GM23338 (cell line): Measurements from ENCODE around the gene MAP2K4. TPM values are rescaled to one million over a fixed set of nuclear protein-coding genes. Genes with fewer than 3 reads are reported as not detected.

ENCODE experiments used
- ATAC-seq: fragments of 200-7000 bp; cut with Tn5 transposase; 3 replicates; pipeline ENCODE4 v1.9.1; 2020
- DNase-seq: peaks from one replicate; pipeline ENCODE4 v3.0.0-alpha.2; 2015; ENCODE audit warnings: low spot score
- H2AFZ ChIP-seq: fragments of 200-600 bp; sonication (generic); 2 replicates; pipeline ENCODE4 v1.8.0; 2016; ENCODE audit warnings: antibody characterized with exemption, mild to moderate bottlenecking, moderate library complexity
- H3F3A ChIP-seq: fragments of 200-600 bp; sonication (generic); replicated peaks from 2 replicates; pipeline ENCODE4 v1.8.0; 2017; ENCODE audit warnings: antibody characterized with exemption, mixed run types, low read depth
- H3K27ac ChIP-seq: fragments of 200-600 bp; sonication (generic); 2 replicates; pipeline ENCODE4 v1.6.1; 2016; ENCODE audit warnings: low read depth
- H3K27me3 ChIP-seq: fragments of 200-600 bp; sonication (generic); 2 replicates; pipeline ENCODE4 v1.8.0; 2016; ENCODE audit warnings: mild to moderate bottlenecking, mixed run types, moderate library complexity; ENCODE audit not compliant: insufficient read depth
- H3K36me3 ChIP-seq: fragments of 200-600 bp; sonication (generic); 2 replicates; pipeline ENCODE4 v1.8.0; 2016; ENCODE audit warnings: mild to moderate bottlenecking; ENCODE audit not compliant: insufficient read depth
- H3K4me1 ChIP-seq: fragments of 200-600 bp; sonication (generic); 2 replicates; pipeline ENCODE4 v1.8.0; 2016; ENCODE audit warnings: mild to moderate bottlenecking, moderate library complexity; ENCODE audit not compliant: insufficient read depth
- H3K4me2 ChIP-seq: fragments of 200-600 bp; sonication (generic); 2 replicates; pipeline ENCODE4 v1.7.1; 2017; ENCODE audit warnings: mixed run types
- H3K4me3 ChIP-seq: fragments of 200-600 bp; sonication (generic); 2 replicates; pipeline ENCODE4 v1.6.1; 2016; ENCODE audit warnings: mixed run types
- H3K79me2 ChIP-seq: fragments of 200-600 bp; sonication (generic); replicated peaks from 2 replicates; pipeline ENCODE4 v1.8.0; 2017; ENCODE audit warnings: mild to moderate bottlenecking; ENCODE audit not compliant: insufficient read depth
- H3K9me2 ChIP-seq: fragments of 200-600 bp; sonication (generic); 2 replicates; pipeline ENCODE4 v1.8.0; 2017; ENCODE audit not compliant: insufficient read depth
- H4K20me1 ChIP-seq: fragments of 200-600 bp; sonication (generic); replicated peaks from 2 replicates; pipeline ENCODE4 v1.8.0; 2017; ENCODE audit warnings: mild to moderate bottlenecking; ENCODE audit not compliant: insufficient read depth
- H3K27ac Mint-ChIP-seq: 2 replicates; pipeline ENCODE4 v1.8.0; 2020; ENCODE audit warnings: inconsistent platforms, mild to moderate bottlenecking, moderate library complexity, mixed read lengths
- H3K27me3 Mint-ChIP-seq: 3 replicates; pipeline ENCODE4 v1.8.0; 2022; ENCODE audit warnings: low read depth, mild to moderate bottlenecking, moderate library complexity, mixed read lengths, inconsistent platforms; ENCODE audit not compliant: insufficient read depth, poor library complexity
- H3K36me3 Mint-ChIP-seq: 3 replicates; pipeline ENCODE4 v1.8.0; 2021; ENCODE audit warnings: low read depth, mild to moderate bottlenecking, inconsistent platforms, moderate library complexity, mixed read lengths
- H3K4me1 Mint-ChIP-seq: 3 replicates; pipeline ENCODE4 v1.8.0; 2020; ENCODE audit warnings: mild to moderate bottlenecking, inconsistent platforms, mixed read lengths
- H3K4me3 Mint-ChIP-seq: 3 replicates; pipeline ENCODE4 v1.8.0; 2021; ENCODE audit warnings: moderate library complexity, mild to moderate bottlenecking, inconsistent platforms, mixed read lengths
- H3K9me3 Mint-ChIP-seq: 3 replicates; pipeline ENCODE4 v1.8.0; 2020; ENCODE audit warnings: moderate library complexity, mild to moderate bottlenecking, inconsistent platforms, mixed read lengths
- CREB1 ChIP-seq: fragments of 250-450 bp; sonication (Bioruptor Pico); IDR thresholded peaks from 2 replicates; pipeline ENCODE4 v1.5.0; 2020; ENCODE audit warnings: low read depth, mild to moderate bottlenecking, moderate library complexity
- EZH2 ChIP-seq: fragments of 200-600 bp; sonication (generic); IDR thresholded peaks from one replicate; pipeline ENCODE4 v1.8.0; 2017; ENCODE audit warnings: antibody characterized with exemption, mild to moderate bottlenecking, low read depth; ENCODE audit not compliant: unreplicated experiment
- EZH2phosphoT487 ChIP-seq: fragments of 200-600 bp; sonication (generic); IDR thresholded peaks from one replicate; pipeline ENCODE4 v1.8.1; 2018; ENCODE audit warnings: antibody characterized with exemption; ENCODE audit not compliant: unreplicated experiment
- JUNB ChIP-seq: IDR thresholded peaks from one replicate; pipeline ENCODE4 v1.6.1; 2016; ENCODE audit warnings: antibody characterized with exemption; ENCODE audit not compliant: unreplicated experiment
- POLR2AphosphoS5 ChIP-seq: IDR thresholded peaks from 2 replicates; pipeline ENCODE4 v1.6.1; 2016; ENCODE audit warnings: antibody characterized with exemption, low read depth
- REST ChIP-seq: IDR thresholded peaks from one replicate; pipeline ENCODE4 v1.6.1; 2018; ENCODE audit warnings: antibody characterized with exemption; ENCODE audit not compliant: unreplicated experiment
- STAT1 ChIP-seq: IDR thresholded peaks from one replicate; pipeline ENCODE4 v1.6.1; 2016; ENCODE audit warnings: antibody characterized with exemption; ENCODE audit not compliant: unreplicated experiment
- ZNF331 ChIP-seq: fragments of 250-450 bp; sonication (Bioruptor Pico); IDR thresholded peaks from 2 replicates; pipeline ENCODE4 v1.5.0; 2020; ENCODE audit warnings: low read depth, mild to moderate bottlenecking, moderate library complexity
- polyA plus RNA-seq: library from polyadenylated mRNA; unstranded; fragments of >200 nt; fragmentation: Nextera tagmentation; extraction: Ambion mirVana; gene quantifications from 2 replicates; pipeline ENCODE4 v1.2.1, GENCODE V29; 2016
- total RNA-seq: library from RNA; depleted of rRNA; stranded (reverse); fragments of >200 nt; shearing (Covaris generic); gene quantifications from 2 replicates; pipeline ENCODE4 v1.2.3, GENCODE V29; 2014
- TF ChIP-seq, protein P1 (sequence below): fragments of 250-450 bp; sonication (Bioruptor Pico); IDR thresholded peaks from 2 replicates; pipeline ENCODE4 v1.5.0; 2020; ENCODE audit warnings: mild to moderate bottlenecking, moderate library complexity
- TF ChIP-seq, protein P2 (sequence below): IDR thresholded peaks from 2 replicates; pipeline ENCODE4 v1.6.1; 2016; ENCODE audit warnings: antibody characterized with exemption

The MAP2K4 gene
- total and polyA plus RNA-seq, 2 experiments from 2014 or later, result 25.3 to 36.4 TPM

DNA sequence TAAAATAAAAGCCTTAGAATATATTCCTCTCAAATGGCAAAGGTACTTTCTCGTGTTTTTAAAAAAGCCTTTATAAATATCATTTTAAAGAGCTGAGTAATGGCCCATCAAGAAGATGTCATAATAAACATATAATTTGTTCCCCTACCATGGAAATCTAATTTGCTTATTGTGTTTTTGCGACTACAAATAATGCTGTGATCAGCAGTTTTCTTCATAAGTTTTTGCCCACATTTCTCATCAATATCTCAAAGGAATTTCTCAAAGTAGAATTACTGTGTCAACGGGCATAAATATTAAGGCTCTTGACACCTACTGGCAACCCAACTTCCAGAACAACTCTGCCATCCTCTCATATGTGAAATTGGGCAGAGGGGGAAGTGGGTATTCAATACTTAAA, 40.9 kb upstream of the MAP2K4 start:
- no peak overlapping the region for H3K4me3 ChIP-seq
- no peaks in the 10 kb centered on the region for H3K79me2 ChIP-seq
- Mint-ChIP-seq H3K36me3 (peaks cover 51% of the 10 kb centered on the region), H3K27me3 (peaks cover 5% of the 10 kb centered on the region), H3K4me3 (no peak overlapping the region), H3K4me1 (peaks cover 31% of the 10 kb centered on the region; the same call in 2 of the 3 replicates), H3K9me3 (no peaks in the 10 kb centered on the region), H3K27ac (no peak overlapping the region)
- DNase-seq (no peak), ATAC-seq (no peak)
- no peak overlapping the region for H3K27ac ChIP-seq
- H2AFZ ChIP-seq, result no peak overlapping the region
- H3K9me2 ChIP-seq, result 0 out of 2 replicates have a peak, but pooled peaks cover 3% of the 10 kb centered on the region
- H3K4me2 ChIP-seq, result no peak overlapping the region
- peaks cover 19% of the 10 kb centered on the region; the same call in 1 of the 2 replicates for H3K4me1 ChIP-seq
- peaks cover 9% of the 10 kb centered on the region; the same call in 1 of the 2 replicates for H3K36me3 ChIP-seq
- no peaks in the 10 kb centered on the region for H4K20me1 ChIP-seq
- TF ChIP-seq CREB1 (CRISPR knock-in tag), result no peak
- no peak for TF ChIP-seq REST
- TF ChIP-seq, protein P1, sequence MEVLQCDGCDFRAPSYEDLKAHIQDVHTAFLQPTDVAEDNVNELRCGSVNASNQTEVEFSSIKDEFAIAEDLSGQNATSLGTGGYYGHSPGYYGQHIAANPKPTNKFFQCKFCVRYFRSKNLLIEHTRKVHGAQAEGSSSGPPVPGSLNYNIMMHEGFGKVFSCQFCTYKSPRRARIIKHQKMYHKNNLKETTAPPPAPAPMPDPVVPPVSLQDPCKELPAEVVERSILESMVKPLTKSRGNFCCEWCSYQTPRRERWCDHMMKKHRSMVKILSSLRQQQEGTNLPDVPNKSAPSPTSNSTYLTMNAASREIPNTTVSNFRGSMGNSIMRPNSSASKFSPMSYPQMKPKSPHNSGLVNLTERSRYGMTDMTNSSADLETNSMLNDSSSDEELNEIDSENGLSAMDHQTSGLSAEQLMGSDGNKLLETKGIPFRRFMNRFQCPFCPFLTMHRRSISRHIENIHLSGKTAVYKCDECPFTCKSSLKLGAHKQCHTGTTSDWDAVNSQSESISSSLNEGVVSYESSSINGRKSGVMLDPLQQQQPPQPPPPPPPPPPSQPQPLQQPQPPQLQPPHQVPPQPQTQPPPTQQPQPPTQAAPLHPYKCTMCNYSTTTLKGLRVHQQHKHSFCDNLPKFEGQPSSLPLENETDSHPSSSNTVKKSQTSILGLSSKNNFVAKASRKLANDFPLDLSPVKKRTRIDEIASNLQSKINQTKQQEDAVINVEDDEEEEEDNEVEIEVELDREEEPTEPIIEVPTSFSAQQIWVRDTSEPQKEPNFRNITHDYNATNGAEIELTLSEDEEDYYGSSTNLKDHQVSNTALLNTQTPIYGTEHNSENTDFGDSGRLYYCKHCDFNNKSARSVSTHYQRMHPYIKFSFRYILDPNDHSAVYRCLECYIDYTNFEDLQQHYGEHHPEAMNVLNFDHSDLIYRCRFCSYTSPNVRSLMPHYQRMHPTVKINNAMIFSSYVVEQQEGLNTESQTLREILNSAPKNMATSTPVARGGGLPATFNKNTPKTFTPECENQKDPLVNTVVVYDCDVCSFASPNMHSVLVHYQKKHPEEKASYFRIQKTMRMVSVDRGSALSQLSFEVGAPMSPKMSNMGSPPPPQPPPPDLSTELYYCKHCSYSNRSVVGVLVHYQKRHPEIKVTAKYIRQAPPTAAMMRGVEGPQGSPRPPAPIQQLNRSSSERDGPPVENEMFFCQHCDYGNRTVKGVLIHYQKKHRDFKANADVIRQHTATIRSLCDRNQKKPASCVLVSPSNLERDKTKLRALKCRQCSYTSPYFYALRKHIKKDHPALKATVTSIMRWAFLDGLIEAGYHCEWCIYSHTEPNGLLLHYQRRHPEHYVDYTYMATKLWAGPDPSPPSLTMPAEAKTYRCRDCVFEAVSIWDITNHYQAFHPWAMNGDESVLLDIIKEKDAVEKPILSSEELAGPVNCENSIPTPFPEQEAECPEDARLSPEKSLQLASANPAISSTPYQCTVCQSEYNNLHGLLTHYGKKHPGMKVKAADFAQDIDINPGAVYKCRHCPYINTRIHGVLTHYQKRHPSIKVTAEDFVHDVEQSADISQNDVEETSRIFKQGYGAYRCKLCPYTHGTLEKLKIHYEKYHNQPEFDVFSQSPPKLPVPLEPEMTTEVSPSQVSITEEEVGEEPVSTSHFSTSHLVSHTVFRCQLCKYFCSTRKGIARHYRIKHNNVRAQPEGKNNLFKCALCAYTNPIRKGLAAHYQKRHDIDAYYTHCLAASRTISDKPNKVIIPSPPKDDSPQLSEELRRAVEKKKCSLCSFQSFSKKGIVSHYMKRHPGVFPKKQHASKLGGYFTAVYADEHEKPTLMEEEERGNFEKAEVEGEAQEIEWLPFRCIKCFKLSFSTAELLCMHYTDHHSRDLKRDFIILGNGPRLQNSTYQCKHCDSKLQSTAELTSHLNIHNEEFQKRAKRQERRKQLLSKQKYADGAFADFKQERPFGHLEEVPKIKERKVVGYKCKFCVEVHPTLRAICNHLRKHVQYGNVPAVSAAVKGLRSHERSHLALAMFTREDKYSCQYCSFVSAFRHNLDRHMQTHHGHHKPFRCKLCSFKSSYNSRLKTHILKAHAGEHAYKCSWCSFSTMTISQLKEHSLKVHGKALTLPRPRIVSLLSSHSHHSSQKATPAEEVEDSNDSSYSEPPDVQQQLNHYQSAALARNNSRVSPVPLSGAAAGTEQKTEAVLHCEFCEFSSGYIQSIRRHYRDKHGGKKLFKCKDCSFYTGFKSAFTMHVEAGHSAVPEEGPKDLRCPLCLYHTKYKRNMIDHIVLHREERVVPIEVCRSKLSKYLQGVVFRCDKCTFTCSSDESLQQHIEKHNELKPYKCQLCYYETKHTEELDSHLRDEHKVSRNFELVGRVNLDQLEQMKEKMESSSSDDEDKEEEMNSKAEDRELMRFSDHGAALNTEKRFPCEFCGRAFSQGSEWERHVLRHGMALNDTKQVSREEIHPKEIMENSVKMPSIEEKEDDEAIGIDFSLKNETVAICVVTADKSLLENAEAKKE (CRISPR knock-in tag), result no peak
- TF ChIP-seq POLR2AphosphoS5, result no peak
- no peak for TF ChIP-seq JUNB
- no peak for TF ChIP-seq EZH2
- no peak for TF ChIP-seq ZNF331
- no peak for TF ChIP-seq STAT1
- TF ChIP-seq, protein P2, sequence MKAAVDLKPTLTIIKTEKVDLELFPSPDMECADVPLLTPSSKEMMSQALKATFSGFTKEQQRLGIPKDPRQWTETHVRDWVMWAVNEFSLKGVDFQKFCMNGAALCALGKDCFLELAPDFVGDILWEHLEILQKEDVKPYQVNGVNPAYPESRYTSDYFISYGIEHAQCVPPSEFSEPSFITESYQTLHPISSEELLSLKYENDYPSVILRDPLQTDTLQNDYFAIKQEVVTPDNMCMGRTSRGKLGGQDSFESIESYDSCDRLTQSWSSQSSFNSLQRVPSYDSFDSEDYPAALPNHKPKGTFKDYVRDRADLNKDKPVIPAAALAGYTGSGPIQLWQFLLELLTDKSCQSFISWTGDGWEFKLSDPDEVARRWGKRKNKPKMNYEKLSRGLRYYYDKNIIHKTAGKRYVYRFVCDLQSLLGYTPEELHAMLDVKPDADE, result no peak
- TF ChIP-seq EZH2phosphoT487, result no peak
- H3K27me3 ChIP-seq, result no peaks in the 10 kb centered on the region
- H3F3A ChIP-seq, result no peaks in the 10 kb centered on the region
